HUES6 (cell line): ENCODE measurements around the gene KIAA0930.
"Not testable (repeated sequence)": the region's sequence is repeated elsewhere in the genome, so short reads cannot be mapped to it uniquely, and the experiment has no call there.

Source experiments
- H3K27ac ChIP-seq: 2 replicates; pipeline ENCODE4 v1.7.0; 2013; ENCODE audit warnings: low read depth, mild to moderate bottlenecking, low read length, inconsistent platforms
- H3K27me3 ChIP-seq: 2 replicates; pipeline ENCODE4 v1.6.1; 2013; ENCODE audit warnings: low read length; ENCODE audit not compliant: control insufficient read depth, insufficient read depth
- H3K36me3 ChIP-seq: 2 replicates; pipeline ENCODE4 v1.6.1; 2013; ENCODE audit warnings: low read length; ENCODE audit not compliant: control insufficient read depth, insufficient read depth
- H3K4me1 ChIP-seq: 2 replicates; pipeline ENCODE4 v1.6.1; 2013; ENCODE audit warnings: low read length; ENCODE audit not compliant: control insufficient read depth, insufficient read depth
- H3K4me3 ChIP-seq: 2 replicates; pipeline ENCODE4 v1.5.1; 2013; ENCODE audit warnings: low read depth, low read length
- H3K9ac ChIP-seq: one replicate; pipeline ENCODE4 v1.6.1; 2013; ENCODE audit warnings: mild to moderate bottlenecking, low read length
- H3K9me3 ChIP-seq: 2 replicates; pipeline ENCODE4 v1.6.1; 2013; ENCODE audit warnings: low read depth, low read length; ENCODE audit not compliant: control insufficient read depth, insufficient read depth

KIAA0930 gene

DNA sequence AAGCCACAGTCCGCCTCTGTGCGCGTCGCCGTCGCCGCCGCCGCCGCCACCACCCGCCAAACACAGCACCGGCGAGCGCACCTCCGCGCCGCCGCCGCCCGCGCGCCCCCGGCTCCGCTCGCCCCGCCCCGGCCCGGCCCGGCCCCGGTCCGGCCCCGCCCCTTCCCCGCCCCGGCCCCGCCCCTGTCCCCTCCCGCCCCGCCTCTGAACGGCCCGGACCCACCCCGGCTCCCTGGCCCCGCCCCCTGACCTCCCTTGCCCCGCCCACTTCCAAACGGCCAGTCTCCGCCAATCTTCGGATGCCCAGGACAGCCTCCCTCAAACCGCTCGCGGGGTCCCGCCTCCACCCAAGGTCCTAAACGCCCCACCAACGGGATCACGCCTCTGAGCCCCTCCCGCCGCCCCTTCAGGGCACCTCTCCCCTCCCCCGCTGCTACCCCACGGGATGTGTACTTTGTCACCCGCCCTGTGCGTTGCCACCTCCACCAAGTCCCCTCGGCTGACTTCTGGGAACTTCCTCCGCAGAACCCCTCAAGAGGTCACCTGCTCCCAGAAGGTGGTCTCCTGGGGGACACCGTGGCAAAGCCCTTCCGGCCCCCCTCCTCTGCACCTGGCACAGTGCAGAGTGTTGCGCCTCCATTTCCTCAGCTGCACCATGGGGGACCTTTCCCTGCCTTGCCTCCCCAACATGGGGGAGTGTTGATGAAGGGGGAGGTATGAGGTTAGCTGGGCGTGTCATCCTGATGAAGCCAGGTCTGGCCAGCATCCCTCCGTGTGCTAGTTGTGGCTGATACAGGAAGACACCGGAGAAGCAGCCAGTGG, at the start of gene KIAA0930:
TSS of gene KIAA0930 (minus strand) at position 85 of the 822 bp plus-strand sequence. CDS start 191 bp downstream, outside the sequence.
- H3K36me3 ChIP-seq = peaks cover 12% of the 10 kb centered on the region; the same call in 1 of the 2 replicates
- H3K27me3 ChIP-seq = 0 out of 2 replicates have a peak, but pooled peaks cover 11% of the 10 kb centered on the region
- H3K27ac ChIP-seq = no peak within 1 kb of the TSS
- H3K9me3 ChIP-seq = no peaks in the 10 kb centered on the region
- peak within 1 kb of the TSS; percentile 84 for H3K4me3 ChIP-seq
- H3K4me1 ChIP-seq = peaks cover 20% of the 10 kb centered on the region
- peak within 1 kb of the TSS; percentile 51 for H3K9ac ChIP-seq

DNA sequence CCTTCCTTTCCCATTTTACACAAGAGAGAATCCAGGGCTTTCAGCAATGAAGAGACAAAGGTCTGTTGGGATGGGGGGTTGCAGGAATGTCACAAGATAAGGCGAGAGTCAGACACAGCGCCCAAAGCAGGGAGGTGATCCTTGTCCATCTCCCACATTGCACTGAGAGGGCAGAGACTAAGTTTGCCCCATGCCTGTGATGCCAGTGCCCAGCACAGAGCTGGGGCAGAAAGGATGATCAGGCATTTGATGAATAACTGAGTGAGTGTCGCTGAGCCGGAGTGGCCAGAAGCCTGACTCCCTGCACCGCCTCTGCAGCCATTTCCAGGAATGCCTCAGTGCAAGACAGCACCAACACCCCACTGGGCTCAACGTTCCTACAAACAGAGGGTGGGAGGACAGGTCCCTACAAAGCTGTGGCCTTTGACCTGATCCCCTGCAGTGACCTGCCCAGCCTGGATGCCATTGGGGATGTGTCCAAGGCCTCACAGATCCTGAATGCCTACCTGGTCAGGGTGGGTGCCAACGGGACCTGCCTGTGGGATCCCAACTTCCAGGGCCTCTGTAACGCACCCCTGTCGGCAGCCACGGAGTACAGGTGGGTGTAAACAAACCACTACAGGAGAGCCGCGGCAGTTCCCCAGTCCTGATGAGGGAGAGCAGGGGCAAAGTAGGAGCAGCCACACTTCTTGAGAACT, 46.3 kb upstream of the KIAA0930 start:
- Histone ChIP-seq H3K9ac (no peak overlapping the region), H3K27ac (no peak overlapping the region), H3K4me3 (no peak overlapping the region), H3K27me3 (peaks cover 43% of the 10 kb centered on the region), H3K9me3 (no peaks in the 10 kb centered on the region), H3K36me3 (no peaks in the 10 kb centered on the region), H3K4me1 (peaks cover 36% of the 10 kb centered on the region)

DNA sequence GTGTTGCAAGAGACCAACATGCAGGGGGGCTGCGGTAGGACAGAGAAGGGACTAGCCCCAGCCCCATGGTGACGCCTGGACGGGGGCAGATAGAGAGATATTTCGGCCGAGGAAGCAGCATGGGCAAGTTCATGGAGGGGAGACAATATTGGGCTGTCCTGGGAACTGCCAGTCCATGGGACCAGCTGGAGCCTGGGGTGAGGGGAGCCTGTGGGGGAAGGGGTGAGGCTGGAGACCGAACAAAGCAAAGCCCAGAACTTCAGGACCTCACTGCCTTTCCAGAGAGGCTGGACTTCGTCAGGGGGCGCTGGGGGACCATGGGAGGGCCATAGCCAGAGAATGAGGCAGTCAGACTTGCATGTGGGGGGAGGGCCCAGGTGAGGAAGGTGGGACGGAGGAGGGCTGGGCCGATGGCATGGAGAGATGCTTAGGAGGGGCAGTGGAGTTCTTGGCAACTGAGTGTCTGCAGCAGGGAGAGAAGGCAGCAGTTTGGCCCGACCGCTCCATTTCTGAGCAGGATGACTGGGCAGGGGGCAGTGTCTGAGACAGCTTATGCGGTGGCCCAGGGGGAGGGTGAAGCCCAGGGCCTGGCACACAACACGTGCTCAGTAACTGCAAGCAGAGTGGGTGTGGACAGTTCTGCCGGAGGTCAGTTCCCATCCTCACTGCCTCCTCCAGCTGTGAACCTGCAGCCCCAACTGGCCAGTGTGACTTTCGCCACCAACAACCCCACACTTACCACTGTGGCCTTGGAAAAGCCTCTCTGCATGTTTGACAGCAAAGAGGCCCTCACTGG, 44.8 kb upstream of the KIAA0930 start:
- H3K9me3 ChIP-seq = no peaks in the 10 kb centered on the region
- peaks cover 31% of the 10 kb centered on the region for H3K4me1 ChIP-seq
- H3K27ac ChIP-seq = no peak overlapping the region
- H3K27me3 ChIP-seq = peaks cover 43% of the 10 kb centered on the region
- H3K4me3 ChIP-seq = peak overlapping the region; percentile 74
- H3K36me3 ChIP-seq = no peaks in the 10 kb centered on the region
- no peak overlapping the region for H3K9ac ChIP-seq

DNA sequence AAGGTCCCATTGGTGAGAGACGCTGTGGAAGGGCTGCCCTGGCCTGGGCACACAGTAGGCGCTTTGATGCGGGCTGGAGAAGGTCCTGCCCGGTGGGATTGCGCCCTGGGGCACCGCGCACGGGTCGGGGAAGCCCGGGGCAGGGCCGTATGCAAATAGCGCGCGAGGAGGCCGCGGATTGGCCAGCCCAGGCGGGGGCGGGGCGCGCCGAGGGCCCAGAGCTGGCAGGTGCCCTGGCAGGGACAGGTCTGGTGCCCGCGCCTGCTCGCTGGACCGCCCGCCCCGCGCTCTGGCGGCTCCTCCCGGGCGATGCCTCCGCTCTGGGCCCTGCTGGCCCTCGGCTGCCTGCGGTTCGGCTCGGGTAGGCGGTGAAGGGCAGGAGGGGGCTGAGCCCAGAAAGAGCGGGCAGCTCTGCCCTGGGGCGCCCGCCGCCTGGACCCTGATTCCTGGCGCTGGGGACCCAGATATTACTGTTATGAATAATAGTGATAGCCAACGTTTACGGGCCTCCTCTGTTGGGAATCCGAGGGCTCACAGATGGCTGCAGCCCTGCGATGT, 44.1 kb upstream of the KIAA0930 start, which contains the start of gene UPK3A:
TSS of gene UPK3A (plus strand) at position 245 of the 558 bp plus-strand sequence. CDS start at position 310, 65 bp downstream.
- no peak within 1 kb of the TSS for H3K9ac ChIP-seq
- H3K4me1 ChIP-seq = peaks cover 24% of the 10 kb centered on the region
- H3K4me3 ChIP-seq = peak within 1 kb of the TSS; percentile 74
- no peaks in the 10 kb centered on the region for H3K36me3 ChIP-seq
- no peaks in the 10 kb centered on the region for H3K9me3 ChIP-seq
- H3K27ac ChIP-seq = no peak within 1 kb of the TSS
- peaks cover 43% of the 10 kb centered on the region for H3K27me3 ChIP-seq

DNA sequence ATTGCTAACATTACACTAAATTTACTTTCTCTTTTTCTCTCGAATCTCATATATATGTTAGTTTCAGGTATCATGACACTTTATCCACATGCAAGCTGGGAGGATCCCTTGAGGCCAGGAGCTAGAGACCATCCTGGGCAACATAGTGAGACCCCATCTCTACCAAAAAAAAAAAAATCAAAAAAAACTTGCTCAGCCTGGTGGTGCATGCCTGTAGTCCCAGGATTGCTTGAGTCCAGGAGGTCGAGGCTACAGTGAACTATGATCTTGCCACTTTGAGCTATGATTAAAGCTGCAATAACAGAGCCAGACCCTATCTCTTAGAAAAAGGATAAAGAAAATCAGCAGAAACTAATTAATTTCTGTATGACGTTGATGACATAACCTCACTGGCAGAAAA, 40.3 kb upstream of the KIAA0930 start:
- Histone ChIP-seq H3K4me3 (no peak overlapping the region), H3K4me1 (peaks cover 12% of the 10 kb centered on the region), H3K9me3 (no peaks in the 10 kb centered on the region), H3K27me3 (peaks cover 38% of the 10 kb centered on the region), H3K27ac (no peak overlapping the region), H3K9ac (no peak overlapping the region), H3K36me3 (no peaks in the 10 kb centered on the region)

DNA sequence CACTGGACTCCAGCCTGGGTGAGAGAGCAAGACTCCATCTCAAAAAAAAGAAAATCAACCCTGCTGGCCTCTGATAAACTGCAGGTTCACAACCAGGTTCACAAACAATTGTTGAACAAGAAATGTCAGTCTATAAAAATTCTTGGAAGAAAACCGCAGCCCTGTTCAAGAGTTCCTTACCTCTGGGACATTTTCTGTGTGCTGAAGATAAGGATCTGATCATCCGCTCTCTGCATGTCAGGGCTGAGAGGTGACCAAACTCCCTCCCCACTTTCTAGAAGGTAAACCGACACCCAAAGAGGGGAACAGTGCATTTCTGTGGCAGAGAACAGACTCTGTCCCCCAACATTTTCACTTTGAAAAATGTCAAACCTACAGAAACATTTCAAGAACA, 39.9 kb upstream of the KIAA0930 start:
- H3K4me3 ChIP-seq = no peak overlapping the region
- H3K36me3 ChIP-seq = no peaks in the 10 kb centered on the region
- H3K27me3 ChIP-seq = peaks cover 34% of the 10 kb centered on the region
- H3K9ac ChIP-seq = no peak overlapping the region
- H3K4me1 ChIP-seq = peaks cover 10% of the 10 kb centered on the region
- H3K27ac ChIP-seq = no peak overlapping the region
- no peaks in the 10 kb centered on the region for H3K9me3 ChIP-seq

DNA sequence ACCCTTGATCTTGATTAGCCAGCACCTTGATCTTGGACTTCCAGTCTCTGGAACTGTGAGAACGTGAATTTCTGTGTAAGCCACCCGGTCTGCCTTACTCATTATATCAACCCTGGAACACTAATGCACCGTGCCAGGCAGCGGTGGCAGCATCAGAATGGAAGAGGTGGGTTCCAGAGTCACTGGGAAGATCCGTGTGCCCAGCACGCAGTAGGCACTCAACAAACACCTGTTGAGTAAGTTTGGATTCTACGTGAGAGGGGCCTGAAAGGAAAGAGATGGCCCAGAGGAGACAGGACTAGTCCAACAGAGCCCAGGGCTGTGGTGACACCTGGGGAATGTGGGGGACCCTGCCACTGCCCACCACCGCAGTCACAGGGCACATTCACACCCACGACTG, 37.4 kb upstream of the KIAA0930 start:
- Histone ChIP-seq H3K27ac (no peak overlapping the region), H3K9me3 (no peaks in the 10 kb centered on the region), H3K36me3 (no peaks in the 10 kb centered on the region), H3K9ac (no peak overlapping the region), H3K27me3 (peaks cover 10% of the 10 kb centered on the region; the same call in 1 of the 2 replicates), H3K4me3 (no peak overlapping the region), H3K4me1 (no peaks in the 10 kb centered on the region)

DNA sequence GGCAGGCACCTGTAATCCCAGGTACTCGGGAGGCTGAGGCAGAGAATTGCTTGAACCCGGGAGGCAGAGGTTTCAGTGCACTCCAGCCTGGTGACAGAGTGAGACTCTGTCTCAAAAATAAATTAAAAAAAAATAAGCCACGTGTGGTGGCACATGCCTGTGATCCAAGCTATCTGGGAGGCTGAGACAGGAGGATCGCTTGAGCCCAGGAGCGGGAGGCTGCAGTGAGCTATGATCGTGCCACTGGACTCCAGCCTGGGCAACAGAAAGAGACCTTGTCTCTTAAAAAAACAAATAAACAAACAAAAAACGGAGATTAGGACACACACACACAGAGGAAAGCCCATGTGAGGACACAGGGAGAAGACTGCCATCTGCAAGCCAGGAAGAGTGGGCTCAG, 37.0 kb upstream of the KIAA0930 start:
- H3K9me3 ChIP-seq, H3K27me3 ChIP-seq, H3K36me3 ChIP-seq, H3K4me3 ChIP-seq, H3K27ac ChIP-seq, H3K4me1 ChIP-seq, H3K9ac ChIP-seq: not testable (repeated sequence)

DNA sequence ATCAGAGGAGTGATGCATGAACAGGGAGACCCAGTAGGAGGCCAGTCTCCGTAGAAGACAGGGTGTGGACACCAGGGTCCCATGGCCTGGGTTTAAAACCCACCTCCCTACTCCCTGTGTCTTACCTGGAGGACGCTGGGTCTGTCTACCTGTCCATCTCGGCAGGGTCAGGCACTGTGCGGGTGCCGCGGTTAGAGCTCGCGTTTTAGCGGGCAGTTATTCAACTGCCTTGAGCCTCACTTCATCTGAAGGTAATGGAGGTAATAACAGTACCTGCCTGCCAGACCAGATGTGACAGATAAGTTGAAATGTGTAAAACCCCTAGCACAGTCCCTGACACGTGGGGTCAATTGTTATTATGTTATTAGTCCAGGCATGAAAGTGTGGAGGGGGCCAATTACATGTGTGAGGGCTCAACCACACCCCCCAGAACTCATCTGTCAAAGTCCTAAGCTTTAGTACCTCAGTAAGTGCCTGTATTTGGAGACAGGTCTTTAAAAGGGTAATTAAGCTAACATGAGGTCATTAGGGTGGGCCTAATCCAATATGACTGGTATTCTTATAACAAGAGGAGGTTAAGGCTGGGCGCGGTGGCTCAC, 35.9 kb upstream of the KIAA0930 start:
- Histone ChIP-seq H3K9ac (no peak overlapping the region), H3K27me3 (no peaks in the 10 kb centered on the region), H3K4me1 (peaks cover 4% of the 10 kb centered on the region; the same call in 1 of the 2 replicates), H3K4me3 (no peak overlapping the region), H3K9me3 (no peaks in the 10 kb centered on the region), H3K27ac (no peak overlapping the region), H3K36me3 (no peaks in the 10 kb centered on the region)

DNA sequence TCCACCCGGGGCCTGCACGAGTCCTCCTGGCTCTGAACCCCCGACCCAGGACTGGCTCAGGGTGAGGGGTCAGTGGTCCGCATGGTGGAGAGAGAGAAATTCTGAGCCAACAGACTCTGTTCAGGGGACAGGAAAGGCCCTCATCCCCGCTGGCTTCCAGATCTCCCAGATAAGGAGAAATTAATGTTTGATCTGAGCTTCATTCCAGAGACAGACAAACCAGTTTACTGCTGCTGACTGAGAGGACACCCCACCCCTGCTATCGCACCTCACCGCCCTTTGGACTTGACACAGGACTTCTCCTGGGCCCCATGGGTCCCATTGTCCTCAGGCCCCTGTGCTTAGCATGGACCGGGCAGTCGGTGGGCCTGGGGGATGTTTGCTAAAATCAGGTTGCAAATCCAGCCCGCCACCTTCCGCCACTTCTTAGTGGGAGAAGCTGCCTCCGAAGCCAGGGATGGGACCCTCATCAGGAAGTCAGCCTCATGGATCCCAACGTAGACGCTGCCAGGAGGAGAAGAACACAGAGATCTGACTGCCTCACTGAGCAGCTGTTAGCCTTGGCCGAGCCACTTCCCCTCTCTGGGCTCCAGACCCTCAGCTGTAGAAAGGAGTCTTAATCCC, 32.9 kb upstream of the KIAA0930 start:
- Histone ChIP-seq H3K36me3 (no peaks in the 10 kb centered on the region), H3K27me3 (peaks cover 18% of the 10 kb centered on the region), H3K9ac (no peak overlapping the region), H3K4me3 (no peak overlapping the region), H3K9me3 (no peaks in the 10 kb centered on the region), H3K27ac (no peak overlapping the region), H3K4me1 (peaks cover 18% of the 10 kb centered on the region)
